K562 (cell line): ENCODE results near the gene ZDHHC11B. TPM values are rescaled to one million over a fixed set of nuclear protein-coding genes. Genes with fewer than 3 reads are reported as not detected.
A peak's percentile ranks its signal among the peaks of the same experiment; 100 is the strongest.
"Not testable (repeated sequence)": the region's sequence is repeated elsewhere in the genome, so short reads cannot be mapped to it uniquely, and the experiment has no call there.

ENCODE experiments used
- ATAC-seq: fragments of 200-7000 bp; cut with Tn5 transposase; 3 replicates; pipeline ENCODE4 v1.9.1; 2020; ENCODE audit warnings: moderate library complexity
- BruUV-seq: library from RNA; stranded (reverse); fragments of 400-500 nt; replicated peaks from 2 replicates; lab custom pipeline; 2021; lab: Mats Ljungman, UMichigan
- CTCF ChIA-PET: fragments of 300-600 bp; formaldehyde crosslinking; extraction: SDS; loops from one replicate; lab custom pipeline; 2021; ENCODE audit warnings: low intra/inter-chr PET ratio; lab: Yijun Ruan, JAX
- POLR2A ChIA-PET: fragments of 300-600, 350-650 bp; sonication (Branson Sonifier 250); formaldehyde crosslinking; extraction: SDS; loops from one replicate; lab custom pipeline; 2021; ENCODE audit warnings: antibody characterized with exemption, inconsistent platforms; lab: Yijun Ruan, JAX
- DNase-seq, 4 experiments: peaks; one replicate each; pipeline versions ENCODE4 v3.0.0 to v3.0.0-alpha.2; 2011 to 2018; ENCODE audit warnings: low spot score in 3 of 4, mixed read lengths in 3 of 4; ENCODE audit errors: extremely low read depth in 1 of 4
- FAIRE-seq: peaks from 2 replicates; lab custom pipeline; 2011; peaks lifted over from hg19 to GRCh38; lab: Jason Lieb, UNC
- H2AFZ ChIP-seq: 2 replicates; pipeline ENCODE4 v1.6.0; 2011; ENCODE audit warnings: low read depth, low read length, control low read depth, inconsistent platforms
- H3K27ac ChIP-seq: fragments of 200-600 bp; 3 replicates; pipeline ENCODE4 v1.8.0; 2011; ENCODE audit warnings: low read depth, mild to moderate bottlenecking, control low read depth, inconsistent platforms, low read length, moderate library complexity, mixed read lengths; ENCODE audit errors: extremely low read depth
- H3K27me3 ChIP-seq, 2 experiments: fragments of 300-600 bp in 1 of 2; 2 replicates in 1 of 2; 3 replicates in 1 of 2; pipeline versions ENCODE4 v1.6.0 to v1.8.0; 2011; ENCODE audit warnings: inconsistent platforms in 2 of 2, low read length in 2 of 2, mild to moderate bottlenecking in 1 of 2, mixed read lengths in 1 of 2, moderate library complexity in 1 of 2; ENCODE audit not compliant: control insufficient read depth in 2 of 2, insufficient read depth in 2 of 2
- H3K36me3 ChIP-seq: fragments of 300-600 bp; 3 replicates; pipeline ENCODE4 v1.8.0; 2011; ENCODE audit warnings: mild to moderate bottlenecking, low read length, inconsistent platforms; ENCODE audit not compliant: control insufficient read depth, insufficient read depth
- H3K4me1 ChIP-seq, 2 experiments: fragments of 200-600 bp in 1 of 2; replicated peaks in 1 of 2; 2 replicates in 1 of 2; 3 replicates in 1 of 2; pipeline versions ENCODE4 v1.5.1 to v1.8.0; 2011; ENCODE audit warnings: inconsistent platforms in 2 of 2, low read length in 2 of 2, mild to moderate bottlenecking in 1 of 2, mixed read lengths in 1 of 2, moderate library complexity in 1 of 2; ENCODE audit not compliant: control insufficient read depth in 2 of 2, insufficient read depth in 2 of 2
- H3K4me2 ChIP-seq: 2 replicates; pipeline ENCODE4 v1.6.1; 2011; ENCODE audit warnings: low read length, control low read depth, inconsistent platforms, mixed read lengths; ENCODE audit not compliant: insufficient read depth
- H3K4me3 ChIP-seq: fragments of 200-600 bp; sonication (generic), shearing (Covaris generic); 2 replicates; pipeline ENCODE4 v1.5.1; 2016; ENCODE audit warnings: control low read depth, inconsistent platforms
- H3K79me2 ChIP-seq: fragments of 200-600 bp; 3 replicates; pipeline ENCODE4 v1.8.0; 2011; ENCODE audit warnings: low read length, inconsistent platforms; ENCODE audit not compliant: control insufficient read depth, insufficient read depth
- H3K9ac ChIP-seq, 2 experiments: 2 replicates each; pipeline versions ENCODE4 v1.6.0 to v1.6.1; 2011; ENCODE audit warnings: low read depth in 2 of 2, low read length in 2 of 2, control low read depth in 1 of 2, inconsistent platforms in 1 of 2, mild to moderate bottlenecking in 1 of 2, mixed read lengths in 1 of 2; ENCODE audit not compliant: insufficient read depth in 1 of 2
- H3K9me1 ChIP-seq: one replicate; pipeline ENCODE4 v1.6.0; 2011; ENCODE audit warnings: inconsistent platforms, mild to moderate bottlenecking, low read length, moderate library complexity; ENCODE audit not compliant: control insufficient read depth, insufficient read depth
- H3K9me3 ChIP-seq: replicated peaks from 2 replicates; pipeline ENCODE4 v1.5.1; 2011; ENCODE audit warnings: low read depth, low read length, inconsistent platforms; ENCODE audit not compliant: control insufficient read depth, insufficient read depth
- H4K20me1 ChIP-seq: replicated peaks from 2 replicates; pipeline ENCODE4 v1.6.1; 2011; ENCODE audit warnings: low read length, inconsistent platforms, mixed read lengths; ENCODE audit not compliant: control insufficient read depth, insufficient read depth
- WGBS: fragments of 100-300 bp; shearing (Covaris generic); methylation state at CpG from one replicate; pipeline ENCODE4 v1.1.6; 2016; ENCODE audit warnings: low coverage, mixed read lengths; ENCODE audit not compliant: insufficient coverage; ENCODE audit errors: missing lambda C conversion rate; 5-methylcytosine and 5-hydroxymethylcytosine counted together
- in situ Hi-C: fragments of 300-500 bp; cut with MboI; formaldehyde crosslinking; loops from 4 replicates; pipeline ENCODE4 v1.15.0; 2018; ENCODE audit warnings: inconsistent platforms, mixed read lengths
- intact Hi-C: fragments of 100-400 bp; cut with micrococcal nuclease; formaldehyde crosslinking; loops from 2 replicates; pipeline ENCODE4 v1.14.2; 2022
- polyA plus RNA-seq, 8 experiments: library from polyadenylated mRNA; depleted of rRNA in 4 of 8; stranded (reverse) in 5 of 8; unstranded in 3 of 8; fragments of >200 nt; fragmentation: Nextera tagmentation in 2 of 8; fragmentation: Illumina TruSeq in 1 of 8; extraction: Ambion mirVana in 2 of 8; extraction: Trizol in 1 of 8; gene quantifications; 2 replicates each; pipeline versions ENCODE4 v1.2.1 to v1.2.3, GENCODE V29; 2011 to 2014; ENCODE audit warnings: inconsistent platforms in 1 of 8, missing spikeins in 1 of 8
- total RNA-seq, 7 experiments: library from RNA; depleted of rRNA in 6 of 7; stranded (reverse); fragments of >200 nt in 6 of 7; fragmentation: Illumina TruSeq in 2 of 7; extraction: Trizol in 2 of 7; gene quantifications; 2 replicates each; pipeline versions ENCODE4 v1.2.1 to v1.2.3, GENCODE V29; 2011 to 2021; ENCODE audit warnings: low replicate concordance in 1 of 7
- TF ChIP-seq, protein P1 (sequence below): fragments of 450-650 bp; IDR thresholded peaks from 2 replicates; pipeline ENCODE4 v1.6.1; 2017; ENCODE audit warnings: antibody characterized with exemption

The ZDHHC11B gene
- total and polyA plus RNA-seq, 9 of the 15 experiments (the other 6 are each of a cell fraction or from before 2014, with no cell fraction given), result 0.03 to 0.23 (median 0.15) TPM; not detected in 3

DNA sequence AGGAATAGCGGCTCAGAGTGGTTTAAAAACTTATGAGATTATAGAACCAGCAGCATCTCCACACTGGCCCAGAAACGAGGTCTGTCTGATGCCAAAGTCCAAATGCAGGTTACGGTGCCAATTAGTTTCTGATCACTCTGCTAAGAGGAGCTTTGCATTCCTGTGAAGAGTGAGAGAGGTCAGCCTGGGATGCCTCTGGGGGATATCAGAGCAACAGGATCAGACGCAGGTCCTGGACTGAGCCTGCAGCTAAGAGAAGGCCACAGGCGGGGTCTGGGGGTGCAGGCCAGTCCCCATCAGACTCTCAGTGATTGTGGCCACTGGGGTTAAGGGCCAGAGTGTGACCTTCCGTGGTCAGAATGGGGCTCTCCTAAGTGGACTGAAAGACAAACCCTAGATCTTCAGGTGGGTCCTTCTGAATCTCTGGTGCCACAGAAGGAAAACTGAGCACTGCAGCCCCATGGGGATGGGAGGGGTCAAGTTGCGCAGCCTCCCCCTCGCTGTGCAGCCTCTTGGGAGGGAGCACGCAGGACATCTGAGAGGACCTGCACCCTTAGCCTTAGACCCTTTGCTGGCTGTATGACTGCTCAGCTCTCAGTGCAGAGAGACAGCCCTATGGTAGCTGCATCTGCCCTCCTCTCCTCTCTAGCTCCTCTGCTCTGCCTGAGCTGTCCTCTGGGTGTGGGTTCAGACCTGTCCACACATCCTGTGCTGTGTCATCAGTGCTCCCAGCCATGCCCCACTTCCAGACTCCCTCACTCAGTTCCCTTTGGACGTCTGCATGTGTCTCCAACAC, 23.4 kb upstream of the ZDHHC11B start:
- H2AFZ ChIP-seq, H4K20me1 ChIP-seq, DNase-seq, FAIRE-seq, in situ Hi-C loops, POLR2A ChIA-PET, H3K4me2 ChIP-seq, H3K27me3 ChIP-seq, H3K36me3 ChIP-seq, H3K79me2 ChIP-seq, BruUV-seq, H3K9ac ChIP-seq, H3K4me1 ChIP-seq, intact Hi-C loops, H3K4me3 ChIP-seq, CTCF ChIA-PET, H3K9me1 ChIP-seq, H3K9me3 ChIP-seq, H3K27ac ChIP-seq: not testable (repeated sequence)
- peak; percentile 51 for ATAC-seq
- WGBS, result 0% methylated on average over 5 of the region's 10 CpGs

DNA sequence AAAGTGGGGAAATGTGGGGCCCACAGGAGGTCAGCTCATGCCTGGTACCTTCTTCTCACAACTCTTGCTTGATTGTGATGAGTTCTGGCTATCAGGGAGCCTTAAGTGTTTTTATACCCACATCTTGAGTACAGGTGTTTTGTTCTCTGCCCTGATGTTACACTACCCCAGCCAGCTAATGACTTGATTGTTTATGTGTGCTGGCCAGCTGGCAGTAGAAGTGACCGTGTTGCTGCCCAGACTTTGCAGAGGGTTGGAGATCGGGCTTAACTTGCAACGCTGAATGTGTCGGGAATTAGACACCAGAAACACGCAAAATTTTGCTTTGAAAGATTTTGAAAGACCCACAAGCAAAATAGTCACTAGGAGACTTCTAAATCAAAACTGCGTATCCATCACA, 16.9 kb upstream of the ZDHHC11B start:
- no peak for FAIRE-seq
- Histone ChIP-seq H3K27me3 (no peaks in the 10 kb centered on the region), H3K9me1 (no peaks in the 10 kb centered on the region), H2AFZ (no peak overlapping the region), H4K20me1 (no peaks in the 10 kb centered on the region), H3K4me2 (no peak overlapping the region), H3K4me3 (no peak overlapping the region), H3K9ac (no peak overlapping the region), H3K9me3 (no peaks in the 10 kb centered on the region), H3K27ac (no peak overlapping the region), H3K36me3 (no peaks in the 10 kb centered on the region), H3K79me2 (no peaks in the 10 kb centered on the region), H3K4me1 (no peaks in the 10 kb centered on the region)
- intact Hi-C loops (no loop called here), in situ Hi-C loops (no loop called here)
- CTCF ChIA-PET, result no interaction called here
- DNase-seq, result no peak
- TF ChIP-seq, protein P1, sequence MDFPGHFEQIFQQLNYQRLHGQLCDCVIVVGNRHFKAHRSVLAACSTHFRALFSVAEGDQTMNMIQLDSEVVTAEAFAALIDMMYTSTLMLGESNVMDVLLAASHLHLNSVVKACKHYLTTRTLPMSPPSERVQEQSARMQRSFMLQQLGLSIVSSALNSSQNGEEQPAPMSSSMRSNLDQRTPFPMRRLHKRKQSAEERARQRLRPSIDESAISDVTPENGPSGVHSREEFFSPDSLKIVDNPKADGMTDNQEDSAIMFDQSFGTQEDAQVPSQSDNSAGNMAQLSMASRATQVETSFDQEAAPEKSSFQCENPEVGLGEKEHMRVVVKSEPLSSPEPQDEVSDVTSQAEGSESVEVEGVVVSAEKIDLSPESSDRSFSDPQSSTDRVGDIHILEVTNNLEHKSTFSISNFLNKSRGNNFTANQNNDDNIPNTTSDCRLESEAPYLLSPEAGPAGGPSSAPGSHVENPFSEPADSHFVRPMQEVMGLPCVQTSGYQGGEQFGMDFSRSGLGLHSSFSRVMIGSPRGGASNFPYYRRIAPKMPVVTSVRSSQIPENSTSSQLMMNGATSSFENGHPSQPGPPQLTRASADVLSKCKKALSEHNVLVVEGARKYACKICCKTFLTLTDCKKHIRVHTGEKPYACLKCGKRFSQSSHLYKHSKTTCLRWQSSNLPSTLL, result no peak
- no peak for ATAC-seq
- POLR2A ChIA-PET, result no interaction called here
- WGBS, result under 1% methylated on average over 6 of the region's 6 CpGs
- BruUV-seq, result no TSS peak

DNA sequence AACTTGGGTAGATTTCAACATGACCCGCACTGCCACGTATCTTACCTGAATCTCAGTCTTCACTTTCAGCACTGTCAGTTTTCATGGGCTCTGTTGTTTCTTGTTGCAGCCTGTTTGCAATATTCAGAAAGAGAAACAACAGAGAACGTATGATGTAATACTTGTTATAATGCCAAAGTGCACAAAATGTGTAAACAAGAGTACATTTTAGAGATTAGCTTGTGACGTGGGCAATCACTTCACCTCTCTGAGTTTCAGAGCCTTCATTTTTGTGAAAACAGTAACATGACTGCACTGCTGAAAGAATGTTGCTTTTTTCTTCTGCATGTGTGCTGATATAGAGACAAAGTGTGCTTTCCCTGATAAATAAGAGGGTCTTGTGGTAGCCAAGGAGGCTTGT, 16.5 kb upstream of the ZDHHC11B start:
- H4K20me1 ChIP-seq, intact Hi-C loops, H2AFZ ChIP-seq, POLR2A ChIA-PET, H3K27me3 ChIP-seq, H3K4me3 ChIP-seq, ATAC-seq, H3K36me3 ChIP-seq, H3K9ac ChIP-seq, CTCF ChIA-PET, in situ Hi-C loops, FAIRE-seq, H3K4me2 ChIP-seq, H3K9me1 ChIP-seq, H3K79me2 ChIP-seq, H3K9me3 ChIP-seq, BruUV-seq, H3K4me1 ChIP-seq, DNase-seq, H3K27ac ChIP-seq: not testable (repeated sequence)
- WGBS, result 3% methylated on average over 4 of the region's 4 CpGs
